Spleen (tissue), 11 donors: ENCODE data around the gene VIL1. TPM values are rescaled to one million over a fixed set of nuclear protein-coding genes. Genes with fewer than 3 reads are reported as not detected.

Source experiments
- DNase-seq: peaks from one replicate; pipeline ENCODE4 v3.0.0-alpha.2; 2020
- H3K27ac ChIP-seq, 8 donors: fragments of 200-600 bp; sonication (generic) in 7 of 8; 1 replicate in 4 of 8; 2 replicates in 4 of 8; pipeline versions ENCODE4 v1.5.0 to v1.8.0; 2016 to 2021; ENCODE audit warnings: inconsistent platforms in 4 of 8, mild to moderate bottlenecking in 4 of 8, moderate library complexity in 1 of 8
- H3K27me3 ChIP-seq, 7 donors: fragments of 200-600 bp; sonication (generic) in 6 of 7; replicated peaks in 1 of 7; 1 replicate in 4 of 7; 2 replicates in 3 of 7; pipeline versions ENCODE4 v1.5.0 to v1.8.0; 2016 to 2021; ENCODE audit warnings: inconsistent platforms in 3 of 7, mild to moderate bottlenecking in 1 of 7
- H3K36me3 ChIP-seq, 6 donors: fragments of 200-600 bp; sonication (generic) in 5 of 6; 1 replicate in 4 of 6; 2 replicates in 2 of 6; pipeline versions ENCODE4 v1.5.0 to v1.8.0; 2016 to 2021; ENCODE audit warnings: inconsistent platforms in 2 of 6
- H3K4me1 ChIP-seq, 6 donors: fragments of 200-600 bp; sonication (generic) in 5 of 6; 1 replicate in 3 of 6; 2 replicates in 3 of 6; pipeline versions ENCODE4 v1.5.0 to v1.8.0; 2016 to 2021; ENCODE audit warnings: inconsistent platforms in 3 of 6
- H3K4me3 ChIP-seq, 8 donors: fragments of 200-600 bp; sonication (generic) in 7 of 8; 1 replicate in 4 of 8; 2 replicates in 4 of 8; pipeline versions ENCODE4 v1.5.0 to v1.8.0; 2016 to 2021; ENCODE audit warnings: inconsistent platforms in 4 of 8, mild to moderate bottlenecking in 4 of 8, moderate library complexity in 2 of 8
- H3K9me3 ChIP-seq, 8 donors: fragments of 200-600 bp; sonication (generic) in 7 of 8; 1 replicate in 4 of 8; 2 replicates in 4 of 8; pipeline versions ENCODE4 v1.5.0 to v1.8.0; 2016 to 2021; ENCODE audit warnings: inconsistent platforms in 4 of 8
- CTCF ChIP-seq, 11 experiments: fragments of 200-600 bp in 7 of 11; fragments of 450-650 bp in 4 of 11; sonication (generic) in 4 of 11; IDR thresholded peaks in 8 of 11; conservative IDR thresholded peaks in 3 of 11; 1 replicate in 7 of 11; 2 replicates in 4 of 11; pipeline versions ENCODE4 v1.4.0 to v1.8.0; 2016 to 2021; ENCODE audit warnings: antibody characterized with exemption in 11 of 11, inconsistent platforms in 4 of 11, mild to moderate bottlenecking in 1 of 11
- POLR2A ChIP-seq, 3 donors: fragments of 450-650 bp; IDR thresholded peaks; one replicate each; pipeline ENCODE4 v1.5.1; 2017; ENCODE audit warnings: antibody characterized with exemption in 3 of 3, mild to moderate bottlenecking in 1 of 3
- POLR2AphosphoS5 ChIP-seq, 3 donors: sonication (generic); formaldehyde crosslinking; IDR thresholded peaks; one replicate each; pipeline ENCODE4 v1.5.1; 2017; ENCODE audit warnings: antibody characterized with exemption in 3 of 3
- WGBS, 5 donors: extraction: QIAGEN DNeasy Blood & Tissue Kit in 3 of 5; methylation state at CpG; one replicate each; pipeline versions ENCODE4 v1.1.5 to v1.1.7; 2013 to 2018; 5-methylcytosine and 5-hydroxymethylcytosine counted together
- intact Hi-C: fragments of 100-400 bp; cut with DNase I; formaldehyde crosslinking; loops from one replicate; pipeline ENCODE4 v1.15.0; 2023; ENCODE audit warnings: low total_unique reads
- polyA plus RNA-seq, 3 donors: library from polyadenylated mRNA; stranded (reverse); fragments of 200-250 nt; gene quantifications; one replicate each; pipeline ENCODE4 v1.2.1, GENCODE V29; 2013
- total RNA-seq, 7 donors: library from RNA; depleted of rRNA in 3 of 7; stranded (reverse); fragments of >200 nt in 3 of 7; fragmentation: NEBNext Ultra II Directional in 4 of 7; extraction: Animal tissue kit (Norgen Biotek cat#: 25700) in 4 of 7; gene quantifications; one replicate each; pipeline versions ENCODE4 v1.1.0 to v1.2.1, GENCODE V29; 2016 to 2021
- donor health status: healthy with polysubstance abuse.
- donor health status: DM: no; HTN: no; CAD: no; lungs with moderate emphysema.
- donor health status: DM: no; HTN: no; CAD: no.
- donor health status: Bipolar disorder and iron deficiency.
- donor health status: healthy.
- donor health status: DM: no; HTN: no; CAD: no.
- donor health status: DM: yes; HTN: yes; CAD: no.

Gene VIL1
- total and polyA plus RNA-seq, 10 donors: 0.04 to 0.72 (median 0.18) TPM; not detected in 4

- H3K4me1 ChIP-seq: peaks cover 0 to 34% (median 18%) of the 10 kb centered on the region in 6 donors
- intact Hi-C loops: no loop called here
These were observed 54.1 kb downstream of the VIL1 start for GRCh38 chr2:218472988-218473387.

DNA sequence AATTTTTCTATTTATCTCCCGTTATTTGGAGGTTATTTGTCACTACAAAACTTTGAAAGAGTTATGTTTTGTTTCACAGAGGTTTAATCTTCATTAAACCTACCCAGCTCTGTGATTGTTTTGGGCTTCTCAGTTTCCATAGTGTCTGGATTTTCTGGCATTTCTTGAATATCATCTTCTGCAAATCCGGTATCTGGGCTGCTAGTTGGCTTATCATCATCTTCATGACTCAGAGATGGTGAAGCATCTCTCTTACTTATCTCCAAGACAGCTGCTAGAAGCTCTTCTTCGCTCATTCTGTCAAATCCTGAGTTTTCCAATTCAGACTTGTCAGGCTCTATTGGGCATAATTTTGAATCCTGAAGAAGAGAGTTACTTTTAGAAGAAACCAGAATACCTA, 55.6 kb downstream of the VIL1 start:
- peaks cover 0 to 34% (median 18%) of the 10 kb centered on the region in 6 donors for H3K4me1 ChIP-seq
- H3K27ac ChIP-seq: no peak overlapping the region
- H3K4me3 ChIP-seq: no peak overlapping the region
- H3K27me3 ChIP-seq: no peaks in the 10 kb centered on the region
- intact Hi-C loops: no loop called here
- no peaks in the 10 kb centered on the region for H3K9me3 ChIP-seq
- 85 to 96% (median 92%) methylated on average over 3 of the region's 3 CpGs for WGBS, 5 donors
- no peak for DNase-seq
- TF ChIP-seq CTCF (IDR thresholded peaks at IDR 0.05 in 8 of 11, conservative IDR thresholded peaks at IDR 0.05 in 3 of 11) (no peak), POLR2A (IDR thresholded peaks at IDR 0.05) (no peak), POLR2AphosphoS5 (IDR thresholded peaks at IDR 0.05) (no peak)
- H3K36me3 ChIP-seq: peaks cover 0 to 88% (median 44%) of the 10 kb centered on the region in 6 donors

More at GRCh38 chr2:218472988-218473387, 54.1 kb downstream of the VIL1 start:
- H3K4me3 ChIP-seq: no peak overlapping the region
- TF ChIP-seq CTCF (IDR thresholded peaks at IDR 0.05 in 8 of 11, conservative IDR thresholded peaks at IDR 0.05 in 3 of 11) (no peak), POLR2AphosphoS5 (IDR thresholded peaks at IDR 0.05) (no peak), POLR2A (IDR thresholded peaks at IDR 0.05) (no peak)
- H3K27ac ChIP-seq: peak overlapping the region in 2 of 8 donors; percentile 48 to 50
- no peaks in the 10 kb centered on the region for H3K27me3 ChIP-seq
- DNase-seq: no peak
- H3K36me3 ChIP-seq: peaks cover 0 to 87% (median 35%) of the 10 kb centered on the region in 6 donors
- H3K9me3 ChIP-seq: no peaks in the 10 kb centered on the region

DNA sequence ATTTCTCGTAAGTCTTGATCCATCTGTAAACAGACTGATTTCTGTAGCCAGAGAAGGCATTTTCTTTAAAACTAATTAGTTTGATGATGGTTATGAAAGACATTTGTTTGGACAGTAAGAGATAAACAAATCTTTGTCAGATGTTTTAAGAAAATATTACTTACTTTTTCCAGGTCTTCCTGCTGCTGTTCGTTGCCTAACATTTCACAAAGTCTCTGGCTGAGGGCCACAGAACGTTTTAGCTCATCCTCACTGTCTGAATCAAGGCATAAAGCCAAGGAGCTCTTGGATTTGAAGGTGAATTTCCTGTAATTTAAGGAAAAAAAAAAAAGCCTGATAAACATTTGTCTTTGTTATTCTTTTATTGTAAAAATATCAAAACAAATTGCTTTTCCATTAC, 57.8 kb downstream of the VIL1 start:
- Histone ChIP-seq H3K4me3 (no peak overlapping the region), H3K27ac (no peak overlapping the region), H3K9me3 (no peaks in the 10 kb centered on the region), H3K27me3 (no peaks in the 10 kb centered on the region), H3K4me1 (peaks cover 0 to 17% (median 7%) of the 10 kb centered on the region in 6 donors), H3K36me3 (peaks cover 0 to 96% (median 63%) of the 10 kb centered on the region in 6 donors)
- TF ChIP-seq CTCF (IDR thresholded peaks at IDR 0.05 in 8 of 11, conservative IDR thresholded peaks at IDR 0.05 in 3 of 11) (no peak), POLR2AphosphoS5 (IDR thresholded peaks at IDR 0.05) (no peak), POLR2A (IDR thresholded peaks at IDR 0.05) (no peak)
- 56 to 69% (median 61%) methylated on average over 3 of the region's 3 CpGs for WGBS, 5 donors
- intact Hi-C loops: no loop called here
- no peak for DNase-seq

GRCh38 chr2:218477247-218477646, 58.3 kb downstream of the VIL1 start:
- Histone ChIP-seq H3K27me3 (no peaks in the 10 kb centered on the region), H3K36me3 (peaks cover 0 to 100% (median 67%) of the 10 kb centered on the region in 6 donors), H3K4me1 (peaks cover 0 to 12% (median 4%) of the 10 kb centered on the region in 6 donors), H3K9me3 (no peaks in the 10 kb centered on the region), H3K4me3 (no peak overlapping the region), H3K27ac (no peak overlapping the region)
- intact Hi-C loops: no loop called here
- DNase-seq: no peak
- TF ChIP-seq CTCF (IDR thresholded peaks at IDR 0.05 in 8 of 11, conservative IDR thresholded peaks at IDR 0.05 in 3 of 11) (no peak), POLR2A (IDR thresholded peaks at IDR 0.05) (no peak), POLR2AphosphoS5 (IDR thresholded peaks at IDR 0.05) (no peak)
